Gastroesophageal sphincter (tissue), 4 donors: ENCODE results near the gene ADCK2. TPM values are rescaled to one million over a fixed set of nuclear protein-coding genes. Genes with fewer than 3 reads are reported as not detected.

ENCODE experiments used
- ATAC-seq: fragments of 150-250 bp; one replicate; pipeline ENCODE4 v1.9.1; 2016; ENCODE audit warnings: mild to moderate bottlenecking, moderate library complexity
- H3K27ac ChIP-seq, 4 donors: fragments of 200-600 bp; sonication (generic) in 3 of 4; 1 replicate in 3 of 4; 2 replicates in 1 of 4; pipeline ENCODE4 v1.5.1; 2016 to 2019
- H3K27me3 ChIP-seq: fragments of 200-600 bp; sonication (generic); one replicate; pipeline ENCODE4 v1.5.1; 2019
- H3K36me3 ChIP-seq, 2 donors: fragments of 200-600 bp; sonication (generic); one replicate each; pipeline ENCODE4 v1.5.1; 2019; ENCODE audit warnings: control low read depth in 1 of 2
- H3K4me1 ChIP-seq, 3 donors: fragments of 200-600 bp; sonication (generic); 1 replicate in 2 of 3; 2 replicates in 1 of 3; pipeline ENCODE4 v1.5.1; 2016 to 2019; ENCODE audit warnings: control low read depth in 2 of 3
- H3K4me3 ChIP-seq, 2 donors: fragments of 200-600 bp; sonication (generic); one replicate each; pipeline ENCODE4 v1.5.1; 2019; ENCODE audit warnings: mild to moderate bottlenecking in 1 of 2, moderate library complexity in 1 of 2
- H3K9me3 ChIP-seq, 3 donors: fragments of 200-600 bp; sonication (generic); one replicate each; pipeline ENCODE4 v1.5.1; 2017 to 2019; ENCODE audit warnings: control low read depth in 2 of 3
- EP300 ChIP-seq: sonication (generic); formaldehyde crosslinking; IDR thresholded peaks from one replicate; pipeline ENCODE4 v1.6.1; 2017; ENCODE audit warnings: antibody characterized with exemption, mild to moderate bottlenecking
- POLR2A ChIP-seq, 2 donors: fragments of 450-650 bp; IDR thresholded peaks; one replicate each; pipeline ENCODE4 v1.6.1; 2017; ENCODE audit warnings: antibody characterized with exemption in 2 of 2, mild to moderate bottlenecking in 2 of 2, moderate library complexity in 1 of 2
- POLR2AphosphoS5 ChIP-seq: sonication (generic); formaldehyde crosslinking; IDR thresholded peaks from one replicate; pipeline ENCODE4 v1.6.1; 2017; ENCODE audit warnings: antibody characterized with exemption
- WGBS, 2 donors: methylation state at CpG; one replicate each; pipeline ENCODE4 v1.1.5; 2018; ENCODE audit warnings: low coverage in 1 of 2; 5-methylcytosine and 5-hydroxymethylcytosine counted together
- total RNA-seq, 4 donors: library from RNA; depleted of rRNA; stranded (reverse); fragments of >200 nt; gene quantifications; one replicate each; pipeline ENCODE4 v1.1.0, GENCODE V29; 2016
- TF ChIP-seq, protein P1 (sequence below), 4 experiments: fragments of 200-600 bp in 2 of 4; fragments of 450-650 bp in 2 of 4; sonication (generic) in 1 of 4; IDR thresholded peaks; one replicate each; pipeline ENCODE4 v1.5.1; 2017 to 2019; ENCODE audit warnings: antibody characterized with exemption in 4 of 4, mild to moderate bottlenecking in 2 of 4, moderate library complexity in 2 of 4

The ADCK2 gene
- total RNA-seq, 4 donors from 2014 or later, result 14.5 to 33.4 (median 22.4) TPM

DNA sequence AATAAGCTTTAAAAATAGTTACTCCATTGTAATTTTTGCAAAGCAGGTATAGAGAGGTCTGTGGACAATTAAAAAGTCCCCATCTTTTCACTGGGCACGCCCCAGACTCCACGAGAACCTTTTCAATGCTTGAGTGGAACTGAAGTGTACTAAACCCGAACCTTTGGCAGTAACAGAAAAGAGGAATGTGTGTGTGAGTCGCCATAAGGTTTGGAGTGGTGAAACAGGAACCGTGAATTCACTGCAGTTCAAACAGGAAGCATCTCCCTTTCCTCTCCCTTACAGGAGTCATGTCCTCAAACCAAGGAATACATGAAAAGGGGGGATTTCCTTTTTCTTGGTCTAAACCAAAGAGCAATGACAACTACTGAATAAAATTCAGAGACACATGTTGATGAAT, 47.0 kb downstream of the ADCK2 start:
- H3K27me3 ChIP-seq, result no peaks in the 10 kb centered on the region
- no peak overlapping the region for H3K4me3 ChIP-seq
- WGBS, 2 donors, result 68 to 86% methylated on average over 5 of the region's 5 CpGs
- TF ChIP-seq EP300 (no peak), POLR2A (IDR thresholded peaks at IDR 0.05) (no peak)
- TF ChIP-seq, protein P1, sequence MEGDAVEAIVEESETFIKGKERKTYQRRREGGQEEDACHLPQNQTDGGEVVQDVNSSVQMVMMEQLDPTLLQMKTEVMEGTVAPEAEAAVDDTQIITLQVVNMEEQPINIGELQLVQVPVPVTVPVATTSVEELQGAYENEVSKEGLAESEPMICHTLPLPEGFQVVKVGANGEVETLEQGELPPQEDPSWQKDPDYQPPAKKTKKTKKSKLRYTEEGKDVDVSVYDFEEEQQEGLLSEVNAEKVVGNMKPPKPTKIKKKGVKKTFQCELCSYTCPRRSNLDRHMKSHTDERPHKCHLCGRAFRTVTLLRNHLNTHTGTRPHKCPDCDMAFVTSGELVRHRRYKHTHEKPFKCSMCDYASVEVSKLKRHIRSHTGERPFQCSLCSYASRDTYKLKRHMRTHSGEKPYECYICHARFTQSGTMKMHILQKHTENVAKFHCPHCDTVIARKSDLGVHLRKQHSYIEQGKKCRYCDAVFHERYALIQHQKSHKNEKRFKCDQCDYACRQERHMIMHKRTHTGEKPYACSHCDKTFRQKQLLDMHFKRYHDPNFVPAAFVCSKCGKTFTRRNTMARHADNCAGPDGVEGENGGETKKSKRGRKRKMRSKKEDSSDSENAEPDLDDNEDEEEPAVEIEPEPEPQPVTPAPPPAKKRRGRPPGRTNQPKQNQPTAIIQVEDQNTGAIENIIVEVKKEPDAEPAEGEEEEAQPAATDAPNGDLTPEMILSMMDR (IDR thresholded peaks at IDR 0.05), result no peak
- H3K27ac ChIP-seq, result no peak overlapping the region
- peaks cover 0 to 20% of the 10 kb centered on the region in 2 donors for H3K36me3 ChIP-seq
- no peaks in the 10 kb centered on the region for H3K4me1 ChIP-seq
- no peaks in the 10 kb centered on the region for H3K9me3 ChIP-seq
- no peak for ATAC-seq

- peaks cover 0 to 23% of the 10 kb centered on the region in 2 donors for H3K36me3 ChIP-seq
- H3K4me3 ChIP-seq, result no peak overlapping the region
- no peak for ATAC-seq
- no peaks in the 10 kb centered on the region for H3K27me3 ChIP-seq
- no peaks in the 10 kb centered on the region for H3K4me1 ChIP-seq
- no peaks in the 10 kb centered on the region for H3K9me3 ChIP-seq
- TF ChIP-seq POLR2AphosphoS5 (no peak), POLR2A (IDR thresholded peaks at IDR 0.05) (no peak), EP300 (no peak)
- TF ChIP-seq, protein P1 (IDR thresholded peaks at IDR 0.05), result no peak
- H3K27ac ChIP-seq, result no peak overlapping the region
- WGBS, 2 donors, result 89% methylated on average over 1 of the region's 1 CpG; no CpG with 5 or more reads in 1 of the 2 donors
These were observed 49.5 kb downstream of the ADCK2 start for GRCh38 chr7:140722254-140722653.

- Histone ChIP-seq H3K27ac (no peak overlapping the region), H3K4me3 (no peak overlapping the region), H3K36me3 (peaks cover 0 to 23% of the 10 kb centered on the region in 2 donors), H3K9me3 (no peaks in the 10 kb centered on the region), H3K4me1 (no peaks in the 10 kb centered on the region), H3K27me3 (no peaks in the 10 kb centered on the region)
- ATAC-seq, result no peak
- 98 to 99% methylated on average over 6 of the region's 6 CpGs for WGBS, 2 donors
- no peak for TF ChIP-seq EP300
These were observed 50.3 kb downstream of the ADCK2 start for GRCh38 chr7:140723006-140723405.

GRCh38 chr7:140723574-140723973, 50.8 kb downstream of the ADCK2 start:
- ATAC-seq, result no peak
- Histone ChIP-seq H3K4me3 (no peak overlapping the region), H3K9me3 (no peaks in the 10 kb centered on the region), H3K36me3 (peaks cover 0 to 23% of the 10 kb centered on the region in 2 donors), H3K27me3 (no peaks in the 10 kb centered on the region), H3K27ac (no peak overlapping the region), H3K4me1 (no peaks in the 10 kb centered on the region)
- 82 to 87% methylated on average over 3 of the region's 3 CpGs for WGBS, 2 donors
- no peak for TF ChIP-seq POLR2AphosphoS5
- TF ChIP-seq POLR2A (IDR thresholded peaks at IDR 0.05), result no peak
- TF ChIP-seq EP300, result no peak
- TF ChIP-seq, protein P1 (IDR thresholded peaks at IDR 0.05), result no peak

GRCh38 chr7:140724706-140725105, 52.0 kb downstream of the ADCK2 start:
- no peak for TF ChIP-seq POLR2AphosphoS5
- TF ChIP-seq, protein P1 (IDR thresholded peaks at IDR 0.05), result no peak
- no peak for TF ChIP-seq EP300
- no peaks in the 10 kb centered on the region for H3K4me1 ChIP-seq
- 100% methylated on average over 1 of the region's 1 CpG for WGBS, 2 donors
- ATAC-seq, result no peak
- H3K4me3 ChIP-seq, result no peak overlapping the region
- H3K27ac ChIP-seq, result no peak overlapping the region
- no peaks in the 10 kb centered on the region for H3K27me3 ChIP-seq
- H3K9me3 ChIP-seq, result no peaks in the 10 kb centered on the region
- peaks cover 0 to 32% of the 10 kb centered on the region in 2 donors for H3K36me3 ChIP-seq
